HG03342 (cell line): Measurements from ENCODE around the gene GUCY1A2.

Experiments
- ATAC-seq: cut with Tn5 transposase; IDR thresholded peaks from one replicate; pipeline ENCODE4 v1.9.1; 2021; ENCODE audit warnings: mild to moderate bottlenecking, moderate library complexity; ENCODE audit not compliant: unreplicated experiment

The GUCY1A2 gene

GRCh38 chr11:106999196-106999595 lies 19.1 kb downstream of the GUCY1A2 start:
- no peak for ATAC-seq

DNA sequence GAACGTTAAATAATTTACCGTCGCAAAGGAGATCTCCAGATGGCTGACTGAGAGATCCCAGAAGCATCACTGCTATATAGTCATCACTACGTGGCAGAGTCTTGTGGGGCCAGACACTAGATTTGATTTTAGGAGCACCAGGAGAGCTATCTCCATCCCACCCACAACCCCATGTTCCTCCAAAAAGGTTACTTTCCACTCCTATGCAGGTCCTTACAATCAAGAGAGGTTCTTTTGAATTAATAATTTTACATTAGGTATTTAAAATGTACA lies 19.4 kb downstream of the GUCY1A2 start:
- ATAC-seq: no peak

DNA sequence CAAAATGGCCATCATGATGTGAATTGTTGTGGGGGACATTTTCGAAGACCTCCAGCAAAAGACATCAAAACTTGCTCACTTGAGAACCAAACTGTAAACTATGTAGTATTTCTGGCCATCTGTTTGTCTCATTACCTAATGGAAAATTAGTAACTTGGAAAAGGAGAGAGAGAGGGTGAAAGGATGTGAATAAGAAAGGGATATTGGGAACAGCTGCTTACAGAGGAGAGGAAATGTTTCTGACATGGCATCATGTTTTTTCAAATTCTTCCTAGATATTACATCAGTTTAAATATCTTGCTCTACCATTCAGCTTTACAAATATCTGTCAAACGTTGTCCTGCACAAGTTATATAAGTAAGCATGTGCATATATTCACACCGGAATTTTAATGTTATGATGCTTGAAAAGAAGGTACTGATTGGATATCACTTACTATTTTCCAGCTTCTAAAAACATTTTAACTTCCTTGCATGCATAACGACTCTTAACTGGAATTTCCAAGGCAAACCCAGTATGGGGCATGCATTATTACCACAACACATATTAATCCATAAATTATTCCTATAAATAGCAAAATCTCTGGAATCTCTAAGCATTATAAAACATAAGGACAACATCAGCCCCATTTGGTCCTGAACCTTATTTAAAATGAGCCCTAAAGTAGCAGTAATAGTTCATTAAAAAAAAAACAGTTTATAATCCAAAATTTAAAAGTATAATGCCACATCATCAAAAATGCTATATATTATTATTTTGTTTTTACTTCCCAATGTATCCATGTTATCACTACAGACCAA lies 20.0 kb downstream of the GUCY1A2 start:
- no peak for ATAC-seq

DNA sequence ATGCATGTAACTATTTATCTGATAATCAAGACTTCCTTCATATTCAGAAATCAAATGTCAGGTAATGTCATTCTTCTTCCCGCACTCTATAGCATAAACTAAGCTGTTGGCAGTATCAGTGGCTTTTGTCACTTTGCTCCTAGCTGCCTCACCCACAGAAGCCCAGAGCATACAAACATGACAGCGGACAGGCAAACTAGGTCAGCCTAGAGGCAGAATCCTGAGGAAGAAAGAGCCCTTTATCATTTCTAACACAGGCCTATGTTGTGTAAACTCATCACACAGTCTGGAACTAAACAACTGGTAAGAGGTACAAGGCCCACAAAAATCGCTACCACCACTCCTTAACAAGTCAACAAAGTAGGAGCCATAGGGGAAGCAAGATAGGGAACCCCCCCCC lies 21.0 kb downstream of the GUCY1A2 start:
- no peak for ATAC-seq

DNA sequence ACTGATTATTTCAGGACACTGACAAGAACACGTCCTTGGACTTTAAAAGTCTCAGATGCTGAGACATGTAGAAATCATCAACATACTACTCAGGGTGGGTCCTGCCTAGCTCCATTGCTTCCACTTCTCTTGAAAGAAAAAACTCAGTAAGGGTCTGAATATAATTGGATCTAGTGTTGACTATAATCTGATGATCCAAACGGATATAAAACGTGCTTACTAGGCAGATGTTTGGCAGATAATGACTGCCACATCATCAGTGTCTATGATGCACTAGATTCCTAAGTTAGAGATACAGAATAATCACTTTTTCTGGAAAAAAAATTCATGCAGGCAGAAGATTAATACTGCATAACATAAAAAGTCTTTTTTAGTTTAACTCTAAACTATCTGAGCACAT lies 21.6 kb downstream of the GUCY1A2 start:
- no peak for ATAC-seq

DNA sequence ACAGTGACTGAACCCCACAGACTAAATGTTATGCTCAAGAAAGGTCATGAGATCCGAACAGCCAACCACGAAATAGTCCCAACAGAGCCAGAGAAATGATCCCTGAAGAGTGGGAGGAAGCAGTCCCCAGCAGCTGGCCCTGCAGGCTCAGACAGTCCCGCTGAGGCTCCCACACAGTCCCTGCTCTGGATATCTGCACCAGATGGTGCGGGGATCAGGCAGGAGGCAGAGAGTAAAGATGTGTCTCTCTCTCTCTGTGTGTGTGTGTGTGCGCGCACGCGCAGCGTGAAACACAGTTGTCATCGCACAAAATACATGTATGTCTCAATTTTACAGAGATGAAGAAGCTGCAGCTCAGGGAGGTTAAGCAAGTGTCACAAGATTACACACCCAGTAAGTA lies 27.9 kb downstream of the GUCY1A2 start:
- no peak for ATAC-seq

- ATAC-seq: no peak
Measured at GRCh38 chr11:106989078-106989455, 29.2 kb downstream of the GUCY1A2 start.

GRCh38 chr11:106988151-106989077 lies 29.9 kb downstream of the GUCY1A2 start:
- no peak for ATAC-seq

GRCh38 chr11:106986673-106987072 lies 31.6 kb downstream of the GUCY1A2 start:
- no peak for ATAC-seq

DNA sequence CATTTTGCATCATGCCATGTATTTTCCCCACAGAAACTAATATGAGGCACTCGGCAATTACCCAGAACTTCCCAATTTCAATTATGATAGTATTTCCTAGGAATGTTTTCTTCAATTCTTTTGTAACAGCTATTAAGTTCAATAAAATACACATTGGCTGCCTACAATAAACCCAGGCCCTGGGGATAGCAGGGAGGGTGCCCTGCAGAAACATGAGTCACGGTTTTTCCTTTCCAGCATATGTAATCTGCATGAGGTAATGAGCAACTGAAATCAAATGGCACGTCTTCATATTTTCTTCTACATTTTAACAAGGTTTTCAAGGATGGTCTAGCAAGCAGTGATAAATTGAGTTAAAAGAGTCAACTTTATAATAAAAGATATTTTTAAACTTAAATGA lies 32.0 kb downstream of the GUCY1A2 start:
- ATAC-seq: no peak

- no peak for ATAC-seq
Measured at GRCh38 chr11:106983991-106984390, 34.3 kb downstream of the GUCY1A2 start.

DNA sequence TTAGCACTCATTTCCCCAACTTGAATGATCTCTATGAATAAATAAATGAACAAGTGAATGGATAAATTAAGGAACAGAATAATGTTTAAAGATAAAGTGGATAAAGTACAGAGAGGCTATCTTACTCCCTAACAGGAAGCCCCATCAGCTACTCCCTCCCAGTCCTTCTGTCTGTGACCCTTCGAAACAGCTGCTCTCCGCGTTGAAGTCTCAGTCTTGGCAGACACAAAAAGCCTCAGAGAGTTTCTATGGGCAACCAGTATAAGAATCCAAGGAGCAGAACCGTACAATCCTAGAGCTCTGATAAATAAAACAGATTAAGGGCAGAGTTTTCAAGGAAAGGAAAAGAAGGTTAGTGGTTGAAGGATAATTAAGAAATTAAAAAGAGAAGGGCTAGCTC lies 35.0 kb downstream of the GUCY1A2 start:
- no peak for ATAC-seq

GRCh38 chr11:106974831-106975230 lies 43.4 kb downstream of the GUCY1A2 start:
- ATAC-seq: no peak

DNA sequence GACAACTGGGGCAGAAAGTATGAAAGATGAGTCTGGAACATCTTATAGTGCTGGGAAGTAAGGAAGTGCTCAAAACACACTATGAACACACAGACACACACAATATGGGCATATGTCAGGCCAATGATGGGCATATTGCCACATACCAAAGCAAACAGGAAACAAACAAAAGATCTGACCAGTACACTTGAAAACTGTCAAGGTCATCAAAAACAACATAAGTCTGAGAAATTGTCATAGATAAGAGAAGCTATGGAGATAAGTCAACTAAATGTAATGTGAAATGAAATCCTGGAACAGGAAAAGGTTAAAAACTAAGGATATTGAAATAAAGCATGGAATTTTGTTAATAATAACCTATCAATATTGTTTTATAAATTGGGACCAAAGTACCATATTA lies 46.4 kb downstream of the GUCY1A2 start:
- no peak for ATAC-seq

- no peak for ATAC-seq
Measured at GRCh38 chr11:106969644-106970355, 48.5 kb downstream of the GUCY1A2 start.

GRCh38 chr11:106962995-106963394 lies 55.3 kb downstream of the GUCY1A2 start:
- ATAC-seq: no peak

DNA sequence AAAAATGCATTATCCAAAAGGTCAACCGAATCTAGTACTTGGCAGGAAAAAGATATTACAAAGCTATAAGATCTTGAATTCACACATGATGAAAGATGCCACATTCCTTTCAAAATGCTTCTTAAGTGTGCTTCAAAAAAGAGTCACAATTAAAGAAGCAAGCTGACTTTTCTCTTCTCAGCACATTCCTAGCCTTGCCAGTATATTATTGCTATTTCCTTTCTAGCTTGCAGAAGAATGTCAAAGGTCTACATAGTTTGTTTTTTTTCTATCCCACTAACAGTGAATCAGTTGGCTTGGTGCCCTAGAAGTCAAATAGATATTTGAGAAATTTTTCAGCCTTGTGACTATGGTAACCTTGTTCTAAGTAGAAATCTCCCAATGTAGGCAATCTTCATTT lies 56.8 kb downstream of the GUCY1A2 start:
- ATAC-seq: no peak

GRCh38 chr11:106961048-106961447 lies 57.2 kb downstream of the GUCY1A2 start:
- no peak for ATAC-seq

DNA sequence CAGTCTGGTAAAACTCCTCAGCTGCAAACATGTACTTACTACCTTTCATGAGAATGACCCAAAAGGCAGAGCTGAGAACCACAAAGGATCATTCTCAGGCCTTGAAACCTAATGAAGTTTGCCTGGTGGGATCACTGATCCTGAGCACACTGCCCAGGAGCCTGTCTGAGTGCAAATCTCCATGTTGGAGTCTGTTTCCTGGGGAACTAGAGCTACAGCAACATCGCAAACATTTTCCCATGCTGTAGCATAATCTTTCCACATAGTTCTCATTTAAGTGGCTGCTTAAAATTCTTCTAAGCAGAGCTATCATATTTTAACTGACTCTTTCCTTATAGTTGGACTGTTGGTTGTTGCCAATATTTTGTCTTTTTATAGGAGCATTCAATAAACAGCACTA lies 58.5 kb downstream of the GUCY1A2 start:
- ATAC-seq: no peak

DNA sequence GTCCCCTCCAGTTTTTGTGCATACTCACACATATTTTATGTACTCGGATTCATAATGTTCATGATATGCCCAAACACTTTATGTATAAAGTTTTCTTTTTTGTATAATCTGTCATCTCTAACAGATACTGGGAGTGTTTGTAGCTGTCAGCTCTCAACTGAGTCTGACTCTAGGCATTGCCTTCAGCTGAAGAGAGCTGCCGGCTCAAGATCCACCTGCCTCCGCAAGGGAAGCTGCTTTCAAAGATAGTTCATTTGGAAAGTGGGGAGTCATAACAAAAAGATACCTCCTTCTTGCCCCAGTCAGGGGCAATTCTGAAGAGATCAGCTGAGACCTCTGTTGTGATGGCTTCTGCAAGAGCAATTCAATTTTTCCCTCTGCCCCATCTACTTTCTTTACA lies 58.9 kb downstream of the GUCY1A2 start:
- no peak for ATAC-seq

DNA sequence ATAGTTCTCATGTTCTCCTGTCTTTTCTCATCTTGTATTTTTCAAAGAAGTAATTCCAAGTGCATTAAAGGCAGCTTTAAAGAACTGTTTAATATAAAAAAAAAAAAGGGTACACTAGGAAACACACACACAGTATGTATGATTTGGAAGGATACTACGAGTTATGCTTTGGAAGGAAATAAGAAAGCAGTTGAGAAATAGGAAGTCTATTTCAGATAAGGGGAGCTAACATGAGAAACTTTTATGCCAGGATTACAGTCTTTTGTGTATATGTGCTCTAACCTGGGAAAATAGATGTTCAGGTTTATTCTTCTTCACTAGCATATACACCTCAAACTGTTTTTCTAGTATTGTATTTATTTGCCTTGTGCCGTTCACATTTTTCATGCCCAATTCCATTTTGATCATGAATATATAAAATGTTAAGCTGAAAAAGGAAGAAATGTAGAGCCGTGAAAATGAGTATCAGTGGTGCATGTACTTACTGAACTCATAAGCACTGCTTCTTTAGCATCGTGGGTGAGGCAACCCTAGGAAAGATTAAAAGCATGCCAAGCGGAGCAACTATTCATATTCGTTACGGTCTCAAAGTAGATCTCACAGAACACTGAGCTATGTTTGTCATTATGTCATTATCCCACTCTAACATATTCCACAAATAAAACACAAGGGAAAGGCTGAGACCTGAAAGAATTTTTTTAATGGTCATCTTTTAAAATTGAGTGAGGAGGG lies 59.6 kb downstream of the GUCY1A2 start:
- no peak for ATAC-seq
